GM18907 (cell line): Measurements from ENCODE around the gene HOXB3.

Experiments
- ATAC-seq: cut with Tn5 transposase; IDR thresholded peaks from one replicate; pipeline ENCODE4 v1.9.1; 2021; ENCODE audit warnings: mild to moderate bottlenecking, moderate library complexity; ENCODE audit not compliant: unreplicated experiment

HOXB3 gene

DNA sequence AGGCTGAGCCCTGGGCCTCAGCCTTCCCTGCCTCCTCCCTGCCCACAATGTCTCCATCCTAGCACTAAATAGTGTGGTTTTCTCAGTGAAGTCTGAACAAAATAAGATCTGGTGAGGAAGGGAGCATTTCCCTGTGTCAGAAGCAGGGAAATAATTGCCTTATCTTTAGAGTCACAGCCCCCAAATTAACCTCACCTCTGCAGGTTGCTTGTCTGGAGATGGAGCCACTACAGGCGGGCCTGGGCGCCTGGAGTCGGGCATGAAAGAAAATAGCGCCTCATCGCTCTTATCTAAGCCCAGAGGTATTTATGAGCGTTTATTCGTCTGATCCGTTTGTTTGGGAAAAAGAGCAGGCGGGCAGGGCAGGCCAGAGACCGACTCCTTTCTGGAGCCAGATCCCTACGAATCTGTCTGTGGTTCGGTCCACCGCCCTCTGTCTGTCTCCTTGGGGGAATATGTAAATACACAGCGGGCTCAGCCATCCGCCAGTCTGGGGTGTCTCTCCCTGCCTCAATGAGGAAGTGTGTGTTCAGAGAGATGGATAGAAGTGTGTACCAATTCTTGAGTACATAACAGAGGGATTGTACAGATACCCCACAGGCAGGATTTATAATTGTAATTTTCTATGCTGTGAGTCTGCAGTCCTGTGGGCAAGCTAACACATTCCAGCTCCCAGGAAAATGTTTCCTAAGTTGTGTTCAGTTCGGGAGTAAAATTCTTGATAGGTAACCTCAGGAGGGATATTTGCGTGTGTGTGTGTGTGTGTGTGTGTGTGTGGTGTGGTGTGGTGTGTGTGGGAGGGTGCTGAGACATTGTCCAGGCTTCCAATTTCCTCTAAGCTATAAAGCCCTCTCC is 10.4 kb upstream of the HOXB3 start:
- ATAC-seq, result no peak

DNA sequence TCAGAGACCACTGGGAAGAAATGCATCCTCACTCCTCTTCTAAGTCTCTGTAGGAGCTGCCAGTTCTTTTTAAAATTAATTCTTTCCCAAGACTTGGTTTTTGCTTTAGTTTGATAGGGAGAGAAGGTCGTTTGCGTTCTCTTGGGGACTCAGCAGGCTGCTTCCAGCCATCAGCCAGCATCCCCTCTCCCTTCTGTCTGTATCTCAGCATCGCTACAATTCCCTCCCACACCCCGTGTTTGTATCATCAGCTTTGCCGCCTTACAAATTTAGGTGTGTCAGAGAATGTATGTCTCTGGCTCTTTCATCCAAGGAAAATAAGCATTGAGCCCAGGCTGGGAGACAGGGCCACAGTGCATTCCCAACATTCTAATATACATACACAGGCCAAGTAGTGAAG is 9.3 kb upstream of the HOXB3 start:
- ATAC-seq, result no peak

DNA sequence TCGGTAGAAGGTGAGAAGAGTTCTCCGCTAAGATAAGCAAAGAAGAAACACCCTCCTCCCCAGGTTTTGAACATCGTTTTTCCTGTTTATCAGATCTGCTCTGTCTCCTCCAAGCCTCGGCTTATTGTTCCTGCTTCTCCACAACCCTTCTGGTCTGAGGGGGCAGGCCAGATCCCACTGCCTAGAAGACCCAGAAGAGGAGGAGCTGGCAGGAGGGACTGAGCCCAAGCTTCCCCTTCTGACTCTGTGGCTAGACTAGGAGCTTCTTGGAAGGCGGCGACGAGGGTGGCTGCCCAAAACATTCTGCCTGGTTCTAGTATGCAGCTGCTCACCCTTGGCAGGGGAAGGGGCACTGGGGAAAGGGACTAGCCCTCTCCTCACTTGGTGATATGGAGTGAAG is 8.7 kb upstream of the HOXB3 start:
- no peak for ATAC-seq

DNA sequence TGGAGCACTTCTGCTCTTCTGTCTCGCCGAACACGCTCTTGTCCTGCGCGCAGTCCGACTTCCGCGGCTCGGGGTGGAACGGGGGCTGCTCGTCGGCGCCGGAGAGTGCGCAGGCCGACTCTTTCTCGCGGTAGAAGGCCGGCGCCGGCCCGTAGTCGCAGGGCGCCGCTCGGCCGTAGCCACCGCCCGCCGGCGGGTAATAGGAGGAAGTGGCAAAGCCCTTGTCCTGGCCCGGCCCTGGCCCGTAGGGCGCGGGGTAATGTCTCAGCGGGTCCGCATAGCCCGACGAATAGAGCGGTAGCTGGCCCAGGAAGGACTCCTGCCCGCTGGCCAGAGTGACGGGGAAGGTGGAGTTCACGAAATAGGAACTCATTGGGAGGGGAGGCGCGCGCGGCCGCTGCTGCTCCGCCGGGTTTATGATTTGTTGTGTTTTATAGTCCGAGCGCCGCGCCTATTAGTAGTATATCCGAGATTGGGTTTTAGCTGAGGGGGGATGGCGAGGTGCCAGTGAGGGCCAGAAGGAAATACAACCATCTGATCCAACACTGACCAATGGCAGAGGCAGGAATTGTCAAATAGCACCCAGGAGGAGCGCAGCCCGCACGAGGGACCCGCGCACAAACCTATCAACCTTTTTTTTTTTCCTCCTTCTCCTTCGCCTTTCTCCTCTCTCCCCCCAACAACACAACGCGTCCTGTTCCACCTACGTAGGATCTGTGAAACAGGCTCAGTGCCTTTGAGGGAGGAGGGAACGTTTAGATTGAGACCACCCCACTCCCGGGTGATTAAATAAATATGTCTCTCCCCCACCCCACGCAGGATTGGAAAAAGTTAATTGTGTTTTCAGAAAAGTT is 8.0 kb upstream of the HOXB3 start:
- ATAC-seq, result peak; percentile 41

DNA sequence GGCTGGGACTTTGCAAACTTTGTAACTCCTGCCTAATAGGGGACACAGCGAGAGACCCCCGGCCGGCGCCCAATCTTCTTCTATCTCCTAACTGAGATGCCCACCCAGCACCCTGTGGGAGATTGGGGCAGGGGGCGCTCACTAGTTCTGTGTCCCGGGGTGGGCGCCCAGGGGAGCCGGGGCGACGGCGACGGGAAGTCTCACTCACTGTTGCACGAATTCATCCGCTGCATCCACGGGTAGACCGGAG is 7.4 kb upstream of the HOXB3 start:
- ATAC-seq, result peak; percentile 21

DNA sequence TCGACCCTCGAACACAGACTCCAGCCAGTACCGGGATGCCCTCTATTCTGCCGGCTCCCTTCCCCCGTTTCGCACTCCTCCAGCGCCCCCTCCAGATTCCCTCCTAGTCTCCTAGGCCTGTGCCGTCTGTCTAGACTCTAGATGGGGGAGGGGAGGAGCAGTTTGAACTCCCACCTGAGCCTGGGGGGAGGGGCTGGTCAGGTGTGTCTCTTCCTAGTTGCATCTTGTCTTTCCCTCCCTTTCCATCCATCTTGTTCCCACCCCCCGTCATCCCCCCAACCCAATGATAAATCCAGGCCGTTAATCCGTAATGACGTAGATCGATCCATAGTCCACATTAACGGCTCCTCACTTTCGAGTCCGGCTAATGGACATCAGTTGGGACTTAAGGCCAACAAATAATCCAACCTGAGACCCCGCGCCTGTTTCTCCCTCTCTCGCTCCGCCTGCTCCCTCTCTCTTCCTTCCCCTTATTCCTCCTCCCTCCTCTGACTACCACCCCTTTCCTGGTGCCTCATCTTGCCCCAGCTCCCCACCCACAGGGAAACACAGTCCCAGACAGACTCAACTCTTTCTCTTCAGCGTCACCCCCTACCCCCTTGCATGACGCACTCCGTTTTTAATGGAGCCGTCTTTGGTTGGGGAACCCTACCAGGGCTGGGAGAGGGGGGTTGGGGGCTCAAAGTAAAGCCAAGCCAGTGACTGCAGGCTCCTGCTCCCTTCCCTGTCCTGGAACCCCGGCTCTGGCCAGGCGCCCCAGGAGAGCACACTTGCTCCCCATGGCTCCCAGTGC is 6.9 kb upstream of the HOXB3 start:
- ATAC-seq, result no peak

DNA sequence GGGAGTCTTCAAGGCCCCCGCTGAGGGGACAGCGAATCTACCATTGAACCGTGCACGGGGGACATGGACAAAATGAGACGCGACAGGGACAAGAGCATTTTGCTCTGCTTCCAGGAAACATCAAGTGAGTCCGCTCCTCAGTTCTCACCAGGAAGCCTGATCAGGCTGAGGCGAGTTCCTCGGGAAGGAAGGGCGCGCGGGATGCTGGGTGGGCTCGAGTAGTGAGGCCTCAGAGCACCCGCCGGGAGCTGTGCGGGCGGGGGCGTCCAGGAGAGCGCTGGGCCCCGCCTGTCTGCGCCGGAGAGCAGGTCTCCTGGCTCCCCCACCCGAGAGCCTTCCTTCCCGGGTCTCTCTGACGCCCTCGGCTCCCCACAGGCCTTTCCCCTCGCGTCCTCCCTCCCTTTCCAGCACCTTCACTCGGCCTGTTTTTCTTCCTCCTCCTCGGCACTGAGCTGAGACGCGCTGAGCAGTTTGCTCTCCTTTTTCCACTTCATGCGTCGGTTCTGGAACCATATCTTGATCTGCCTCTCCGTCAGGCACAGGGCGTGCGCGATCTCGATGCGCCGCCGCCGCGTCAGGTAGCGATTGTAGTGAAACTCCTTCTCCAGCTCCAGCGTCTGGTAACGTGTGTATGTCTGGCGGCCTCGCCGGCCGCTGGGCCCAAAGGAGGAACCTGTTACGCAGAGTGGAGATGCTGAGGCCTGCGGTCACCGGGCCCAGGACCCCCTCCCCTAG is 6.1 kb upstream of the HOXB3 start:
- ATAC-seq, result no peak

DNA sequence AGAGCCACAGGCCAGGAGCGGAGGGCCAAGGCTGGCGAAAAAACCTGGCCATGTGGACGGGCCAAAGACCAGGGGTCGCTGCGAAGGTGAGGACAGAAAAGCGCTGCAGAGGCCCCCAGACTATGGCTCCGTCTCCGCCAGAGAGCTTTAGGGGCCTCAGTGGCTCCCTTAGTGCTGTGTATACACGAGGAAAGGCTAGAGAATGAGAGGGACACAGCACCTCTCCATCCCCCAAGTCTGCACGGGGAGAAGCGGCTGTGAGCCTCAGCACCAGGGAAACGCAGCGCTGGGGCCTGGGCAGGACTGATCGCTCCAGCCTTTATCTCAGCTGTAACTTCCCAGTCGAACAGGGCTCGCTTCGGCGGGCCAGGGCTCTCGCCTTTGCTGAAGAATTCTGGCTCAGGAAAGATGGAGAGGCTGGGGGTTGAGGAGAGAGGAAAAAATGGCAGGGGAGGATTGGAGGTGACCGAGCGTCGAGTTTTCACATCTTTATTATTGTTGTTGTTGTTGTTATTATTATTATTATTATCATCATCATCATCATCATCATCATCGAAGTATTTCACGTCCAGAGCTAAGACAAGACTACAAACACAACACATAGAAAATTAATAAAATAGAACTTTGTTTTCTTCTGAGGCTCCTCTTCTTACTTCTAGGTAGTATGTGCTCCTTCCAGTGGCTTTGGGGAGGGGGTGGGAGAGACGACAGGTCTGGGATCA is 5.4 kb upstream of the HOXB3 start:
- ATAC-seq, result no peak

DNA sequence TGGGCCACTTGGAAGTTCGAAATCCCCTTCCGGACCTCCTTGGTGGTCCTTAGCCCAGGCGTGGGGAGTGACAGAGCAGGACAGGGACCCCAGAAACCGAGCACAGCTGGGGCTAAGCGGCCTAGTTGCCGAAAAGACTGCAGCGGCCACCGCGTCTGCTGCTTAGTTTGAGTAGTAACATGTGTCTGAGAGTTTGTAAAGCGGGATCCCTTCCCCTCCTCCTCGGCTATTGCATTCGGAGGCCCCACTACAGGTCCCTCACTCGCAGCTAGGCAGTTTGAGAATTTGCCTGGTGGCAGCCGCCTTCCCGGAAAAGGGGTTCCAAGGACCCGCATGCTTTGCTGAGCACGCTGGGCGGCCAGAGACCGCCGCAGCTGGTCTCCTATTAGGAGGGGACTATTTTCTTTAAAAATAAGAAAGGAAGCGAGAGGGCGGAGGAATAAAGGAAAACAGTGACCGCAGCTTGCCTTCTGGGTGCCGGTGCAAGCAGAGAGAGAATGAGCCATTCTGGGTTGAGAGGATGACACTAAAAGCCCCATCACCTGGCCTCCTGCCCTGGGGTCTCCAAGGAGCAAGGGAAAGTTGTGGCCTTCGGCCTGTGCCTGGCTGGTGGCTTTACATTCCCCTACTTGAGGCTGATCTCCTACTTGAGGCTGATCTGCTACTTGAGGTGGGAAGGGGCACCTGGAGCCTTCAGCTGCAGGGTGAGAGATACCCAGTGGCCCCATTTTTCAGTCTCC is 4.7 kb upstream of the HOXB3 start:
- ATAC-seq, result no peak

DNA sequence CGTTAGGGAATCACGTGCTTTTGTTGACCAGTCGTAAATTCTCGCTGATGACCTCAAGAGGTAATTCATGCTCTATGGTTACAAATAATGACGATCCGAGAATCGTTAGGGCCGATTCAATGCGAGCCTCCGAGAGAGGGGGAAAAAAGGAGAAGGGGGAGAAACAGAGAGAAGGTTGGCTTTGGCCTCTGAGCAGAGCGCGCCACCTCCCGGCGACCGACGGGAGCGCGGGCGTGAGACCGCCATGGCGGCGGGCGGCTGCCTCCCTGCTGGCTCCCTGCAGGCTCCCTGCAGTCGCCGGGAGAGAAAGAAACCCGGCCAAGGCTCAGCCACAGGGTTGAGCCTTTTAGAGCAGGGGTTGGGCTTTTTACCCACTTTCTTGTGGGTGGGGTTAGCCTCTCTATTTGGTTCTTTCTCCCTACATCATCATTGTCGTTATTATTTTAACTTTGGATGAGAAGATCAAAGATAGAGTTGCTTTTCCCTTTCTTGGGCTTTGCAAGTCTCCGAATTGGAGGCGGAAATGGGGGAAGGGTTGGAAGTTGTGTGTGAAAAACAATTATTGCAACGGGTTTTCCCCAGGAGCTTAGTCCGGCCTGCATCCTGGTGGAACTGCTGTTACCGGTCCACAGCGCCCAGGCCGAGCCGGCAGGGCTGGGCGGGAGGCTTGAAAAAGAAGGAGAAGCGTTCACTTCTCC is 3.9 kb upstream of the HOXB3 start:
- peak; percentile 48 for ATAC-seq

DNA sequence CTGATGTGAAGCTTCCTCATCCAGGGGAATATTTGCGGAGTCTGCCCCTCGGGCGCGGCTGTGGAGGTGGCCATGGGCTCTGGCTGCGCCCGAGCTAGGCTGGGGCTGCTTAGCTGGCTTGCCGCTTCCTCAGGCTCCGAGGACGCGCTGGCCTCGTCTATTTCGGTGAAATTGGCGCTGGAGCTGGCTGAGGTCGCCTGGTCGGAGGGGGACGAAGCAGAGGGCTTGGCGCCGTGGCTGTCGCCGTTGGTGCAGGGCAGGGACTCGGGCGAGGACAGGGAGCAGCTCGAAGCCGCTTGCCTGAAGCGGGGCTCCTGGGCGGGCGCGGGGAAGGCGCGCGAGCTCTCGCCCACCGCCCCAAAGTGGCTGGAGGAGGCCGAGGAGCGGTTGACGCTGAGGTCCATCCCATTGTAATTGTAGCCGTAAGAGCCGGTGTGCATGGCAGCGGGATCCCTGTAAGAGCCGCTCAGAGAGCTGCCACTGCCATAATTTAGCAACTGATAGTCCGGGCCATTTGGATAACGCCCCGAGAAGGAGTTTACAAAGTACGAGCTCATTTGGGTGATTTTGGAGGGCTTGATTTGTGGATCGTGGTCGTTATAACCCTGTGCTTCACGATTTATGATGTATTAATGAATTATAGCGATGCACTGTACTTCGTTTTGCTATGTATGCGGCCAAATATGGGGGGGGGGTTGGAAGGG is 3.2 kb upstream of the HOXB3 start, which contains the start of gene HOXB5:
Gene HOXB5, minus strand, starts transcription at position 654 of the 704 bp plus-strand sequence. Its CDS starts 97 bp downstream, at position 557.
- ATAC-seq, result no peak

DNA sequence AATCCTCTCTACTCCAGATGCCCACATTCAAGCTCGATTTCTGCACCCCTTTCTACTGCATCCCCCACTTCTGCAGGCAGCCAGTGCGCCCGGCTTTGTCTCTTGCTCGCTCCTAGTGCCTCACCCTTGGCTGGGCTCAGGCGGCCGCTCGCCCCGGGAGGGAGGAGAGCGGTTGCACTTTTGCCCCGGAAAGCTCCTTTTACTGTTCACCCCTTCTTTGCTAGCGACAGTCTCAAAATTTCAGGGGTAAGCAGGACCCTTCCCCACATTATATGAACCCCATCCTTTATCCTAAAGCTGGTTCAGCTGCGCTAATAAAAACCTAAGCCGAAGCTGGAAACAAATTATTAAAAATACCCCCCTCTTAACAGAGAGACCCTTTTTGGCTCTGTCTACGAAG is 2.5 kb upstream of the HOXB3 start:
- ATAC-seq, result no peak

DNA sequence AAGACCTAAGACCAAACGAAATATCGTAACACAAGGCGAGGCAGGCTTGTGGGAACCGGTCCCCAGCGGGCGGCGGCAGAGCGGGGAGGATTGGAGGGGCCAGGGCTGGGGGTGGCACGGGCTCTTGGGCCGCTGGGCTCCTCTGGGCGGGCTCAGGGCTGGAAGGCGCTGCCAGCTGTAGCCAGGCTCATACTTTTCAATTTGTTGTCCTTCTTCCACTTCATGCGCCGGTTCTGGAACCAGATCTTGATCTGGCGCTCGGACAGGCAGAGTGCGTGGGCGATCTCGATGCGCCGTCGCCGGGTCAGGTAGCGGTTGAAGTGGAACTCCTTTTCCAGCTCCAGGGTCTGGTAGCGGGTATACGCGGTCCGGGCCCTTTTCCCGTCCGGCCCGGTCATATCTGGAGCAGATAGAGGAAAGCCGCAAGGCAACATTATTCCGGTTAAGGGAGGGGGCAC is 2.0 kb upstream of the HOXB3 start:
- ATAC-seq, result no peak

DNA sequence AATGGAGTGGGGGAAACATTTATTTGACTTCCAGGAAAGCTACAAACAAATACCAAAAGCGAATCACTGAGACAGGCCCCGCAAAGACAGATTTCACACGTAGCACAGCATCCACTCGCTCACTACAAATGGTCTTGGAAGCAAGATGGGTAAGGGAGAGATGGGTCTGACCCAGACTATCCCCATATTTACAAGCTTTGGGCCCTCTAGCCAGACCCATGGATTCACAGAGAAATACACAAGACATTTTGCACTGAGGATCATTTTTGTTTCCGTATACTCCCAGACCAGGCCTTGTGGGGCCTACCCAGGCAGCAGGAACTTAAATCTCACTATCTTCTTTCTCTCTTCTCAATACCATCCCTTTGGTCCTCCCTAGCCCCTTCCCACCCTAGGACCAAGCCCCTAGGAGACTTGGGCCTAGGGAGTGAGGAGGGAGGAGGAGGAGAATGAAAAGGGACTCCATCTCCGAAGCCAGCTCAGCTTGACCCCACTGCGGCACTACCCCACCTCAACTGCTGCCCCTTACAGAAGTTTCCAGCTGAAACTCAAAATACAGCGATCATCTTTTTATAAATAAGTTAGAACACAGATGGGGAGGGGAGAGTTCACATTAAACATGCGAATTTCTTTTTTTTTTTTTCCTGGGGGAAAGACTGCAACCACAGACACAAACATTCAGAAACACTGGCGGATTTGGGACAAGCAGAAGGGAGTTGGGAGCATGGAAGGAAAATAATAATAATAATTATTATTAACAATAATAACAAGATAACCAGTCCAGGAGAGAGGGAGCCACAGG is 1.4 kb upstream of the HOXB3 start:
- no peak for ATAC-seq

DNA sequence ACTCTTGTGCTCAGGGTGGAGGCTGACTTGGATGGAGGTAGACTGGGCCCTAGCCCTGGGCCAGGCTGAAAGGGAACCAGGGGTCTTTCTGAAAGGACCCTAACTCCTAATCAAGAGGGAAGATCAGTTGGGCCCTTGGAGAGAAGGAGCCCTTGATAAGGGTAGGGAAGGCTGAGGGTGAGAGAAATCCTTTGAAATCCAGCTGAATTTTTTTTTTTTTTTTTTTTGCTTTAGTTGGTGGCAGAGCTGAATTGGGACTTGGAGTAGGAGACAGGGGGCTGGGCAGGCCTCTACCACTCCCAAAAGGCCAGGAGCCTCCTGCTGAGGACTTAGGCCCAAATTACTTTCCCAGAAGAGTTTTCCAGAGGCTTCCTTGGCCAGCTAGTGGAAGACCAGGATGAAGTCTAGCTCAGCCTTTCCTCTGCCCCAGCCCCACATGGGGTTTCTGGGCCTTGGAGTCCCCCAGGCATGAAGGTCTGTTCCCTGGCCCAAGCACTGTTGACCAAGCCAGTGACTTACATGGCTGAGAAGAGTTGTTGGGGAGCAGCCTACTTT is 643 bp upstream of the HOXB3 start:
- no peak for ATAC-seq

DNA sequence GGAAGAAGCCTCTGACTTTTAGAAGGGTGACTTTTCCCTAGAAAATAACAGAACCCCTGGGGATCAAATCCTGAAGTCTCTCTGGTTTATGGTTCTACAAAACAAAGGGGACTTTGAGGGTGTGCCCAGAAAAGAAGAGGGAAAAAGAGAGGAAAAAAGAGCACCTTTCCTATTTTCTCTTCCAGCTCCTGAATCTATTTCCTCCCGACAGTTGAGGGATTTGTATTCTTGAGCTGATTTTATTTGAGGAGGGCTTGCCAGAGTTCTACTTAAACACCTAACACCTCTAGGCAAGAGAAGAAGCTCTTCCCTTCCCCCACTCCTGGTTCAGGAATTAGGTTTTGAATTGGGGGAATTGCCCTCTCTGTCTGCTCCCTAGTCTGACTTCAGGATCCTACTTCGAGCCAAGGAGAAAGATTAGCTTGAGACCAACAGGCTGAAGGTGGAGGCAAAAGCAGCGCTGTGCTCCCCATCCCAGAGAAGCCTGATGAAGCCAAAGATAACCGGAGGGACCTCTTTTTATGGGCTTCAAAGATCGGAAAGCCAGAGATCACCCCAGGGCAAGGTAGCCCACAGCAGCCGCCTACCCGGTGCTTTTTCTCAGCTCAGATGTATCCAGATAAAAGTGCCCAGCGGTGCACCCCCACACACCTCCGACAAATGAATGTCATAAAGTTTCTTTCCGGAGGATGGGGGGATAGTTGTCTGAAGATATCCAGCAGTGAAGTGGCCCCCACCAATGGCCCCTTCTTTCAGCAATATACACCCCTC is 796 bp downstream of the HOXB3 start:
- no peak for ATAC-seq
